Nucleus accumbens (tissue), 56 donors: Measurements from ENCODE around the gene FRMPD2.
"Not testable (repeated sequence)": the region's sequence is repeated elsewhere in the genome, so short reads cannot be mapped to it uniquely, and the experiment has no call there.

Source experiments
- DNase-seq, 56 donors: peaks; one replicate each; lab custom pipeline; 2025; lab: John Stamatoyannopoulos, UW

Gene FRMPD2

DNA sequence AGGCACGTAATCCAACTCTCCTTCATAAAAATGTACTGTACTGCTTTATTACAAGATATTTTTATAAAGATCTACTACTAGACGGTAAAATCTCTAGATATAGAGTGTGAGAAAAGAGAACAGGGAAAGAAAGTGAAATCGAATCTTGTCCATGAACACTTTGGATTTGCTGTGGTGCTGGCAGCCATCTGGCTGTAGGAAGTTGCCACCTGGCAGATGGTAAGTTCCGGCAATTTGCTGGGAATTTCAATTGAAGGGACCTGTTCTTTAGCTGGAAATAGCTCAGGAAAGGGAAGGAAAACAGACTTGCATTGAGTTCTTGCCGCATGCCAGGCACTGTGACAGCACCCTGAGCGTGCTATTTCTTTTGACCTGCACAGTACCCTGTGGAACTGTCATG lies 114.3 kb downstream of the FRMPD2 start:
- peak in 1 of 56 donors; percentile 9 for DNase-seq

DNA sequence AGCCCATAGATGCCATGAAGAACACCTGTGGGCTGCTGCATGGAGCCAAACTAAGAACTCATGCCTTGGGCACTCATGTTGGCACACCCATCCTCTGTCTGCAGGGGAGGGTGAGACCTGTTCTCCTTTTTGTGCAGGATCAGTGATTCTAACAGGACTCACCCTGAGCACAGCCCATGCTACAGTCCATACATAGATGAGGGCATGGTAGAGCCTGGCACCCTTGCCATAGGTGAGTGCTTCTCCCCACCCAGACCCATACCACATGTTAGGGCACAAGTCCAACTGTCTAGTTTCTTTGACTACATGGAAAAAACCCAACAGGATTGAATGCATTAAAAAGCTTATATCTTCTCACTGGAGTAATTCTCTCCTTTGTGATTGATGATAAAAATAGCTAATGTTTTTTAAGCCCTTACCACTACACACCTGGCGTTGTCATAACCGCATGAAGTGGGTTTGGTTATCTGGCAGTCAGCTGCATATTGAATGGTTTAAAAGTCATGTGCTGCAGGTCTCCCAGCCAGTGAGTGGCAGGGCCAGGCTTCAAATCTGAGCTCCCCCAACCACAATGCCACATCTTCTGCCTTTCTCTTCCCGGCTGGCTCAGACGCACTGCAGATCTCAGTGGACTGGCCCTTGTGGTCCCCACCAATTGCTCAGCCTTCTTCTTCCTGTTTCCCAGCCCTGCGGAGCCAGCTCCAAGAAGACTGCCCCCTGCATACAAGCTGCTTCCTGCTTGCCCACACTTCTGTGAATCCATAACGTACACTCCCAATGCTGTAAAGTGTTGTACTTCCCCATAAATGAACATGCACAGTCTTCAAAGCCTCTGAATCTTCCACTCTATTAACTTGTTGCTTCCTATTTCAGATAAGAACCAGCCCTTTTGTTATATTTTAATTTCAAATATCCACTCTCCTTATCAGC lies 120.0 kb downstream of the FRMPD2 start:
- not testable (repeated sequence) for DNase-seq

DNA sequence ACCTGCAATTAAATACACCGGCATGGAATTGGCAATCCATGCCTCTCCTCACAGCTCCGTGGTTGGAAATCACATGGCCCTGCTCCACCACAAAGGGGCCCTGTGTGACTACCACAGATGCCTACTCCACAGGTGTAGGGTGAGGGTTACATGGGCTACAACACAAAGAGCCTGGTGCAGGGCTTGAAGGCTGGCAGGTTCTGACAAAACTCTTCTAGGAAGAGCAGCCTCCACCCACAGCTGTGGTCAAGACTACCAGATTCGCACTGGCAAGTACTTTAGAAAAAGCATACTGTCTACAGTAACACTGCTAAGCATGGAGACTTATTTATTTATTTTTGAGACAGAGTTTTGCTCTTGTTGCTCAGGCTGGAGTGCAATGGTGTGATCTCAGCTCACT lies 126.9 kb downstream of the FRMPD2 start:
- not testable (repeated sequence) for DNase-seq

DNA sequence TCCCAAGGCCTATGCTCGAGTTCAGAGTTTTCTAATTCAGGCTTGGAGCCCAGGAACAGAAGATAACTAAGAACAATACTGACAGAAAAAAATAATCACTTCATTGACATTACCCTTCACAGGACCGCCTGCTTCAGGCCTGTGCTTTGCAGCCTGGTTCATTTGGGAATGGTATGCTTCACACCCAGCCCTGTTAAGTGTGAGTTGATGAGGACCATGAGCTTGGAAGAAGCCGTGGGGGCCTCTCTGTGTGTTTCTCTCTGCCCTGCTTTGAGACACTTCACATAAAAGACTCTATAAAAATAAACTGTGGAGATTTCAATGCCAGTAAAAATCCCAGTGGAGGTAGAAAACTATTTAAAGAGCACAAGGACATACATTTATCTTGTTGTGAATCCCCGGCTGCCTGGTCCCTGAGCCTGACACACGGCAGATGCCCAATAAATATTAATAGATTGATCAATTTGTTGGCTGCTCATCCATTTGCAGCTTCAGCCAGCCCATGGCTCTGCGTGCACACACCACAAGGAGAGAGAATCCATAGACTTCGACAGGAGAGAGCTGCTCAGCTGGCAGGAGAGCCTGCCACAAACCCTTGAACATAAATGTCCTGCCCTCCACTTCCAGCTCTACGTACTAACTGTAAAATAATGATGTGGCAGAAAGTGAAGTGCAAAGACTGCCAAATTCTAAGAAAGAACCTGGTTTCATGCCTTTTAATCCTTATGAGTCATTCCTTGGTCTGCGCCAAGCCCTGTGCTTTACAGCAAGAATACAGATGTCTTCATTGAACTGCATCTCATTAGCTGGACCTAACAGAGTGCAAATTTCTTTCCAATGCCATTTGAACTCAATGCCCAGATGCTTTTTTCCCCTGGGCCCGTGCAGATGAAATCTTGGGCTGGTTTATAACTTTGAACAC lies 130.5 kb downstream of the FRMPD2 start:
- not testable (repeated sequence) for DNase-seq

DNA sequence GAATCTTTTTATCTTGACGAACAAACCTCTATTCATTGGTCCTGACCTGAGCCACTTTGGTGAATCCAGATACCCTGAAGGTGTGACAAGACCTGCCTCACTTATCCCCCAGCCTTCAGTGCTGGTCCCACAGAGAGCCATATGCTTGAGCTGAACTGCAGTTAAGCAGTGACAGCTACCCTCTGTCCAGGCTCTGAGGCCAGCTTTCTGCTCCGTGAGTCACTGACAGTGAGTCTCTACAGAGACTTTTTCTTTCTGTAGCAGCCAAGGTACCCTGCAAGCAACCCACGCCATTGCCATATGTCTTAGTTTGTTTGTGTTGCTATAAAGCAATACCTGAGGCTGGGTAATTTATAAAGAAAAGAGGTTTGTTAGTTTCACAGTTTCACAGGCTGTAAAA lies 133.5 kb downstream of the FRMPD2 start:
- DNase-seq: not testable (repeated sequence)

DNA sequence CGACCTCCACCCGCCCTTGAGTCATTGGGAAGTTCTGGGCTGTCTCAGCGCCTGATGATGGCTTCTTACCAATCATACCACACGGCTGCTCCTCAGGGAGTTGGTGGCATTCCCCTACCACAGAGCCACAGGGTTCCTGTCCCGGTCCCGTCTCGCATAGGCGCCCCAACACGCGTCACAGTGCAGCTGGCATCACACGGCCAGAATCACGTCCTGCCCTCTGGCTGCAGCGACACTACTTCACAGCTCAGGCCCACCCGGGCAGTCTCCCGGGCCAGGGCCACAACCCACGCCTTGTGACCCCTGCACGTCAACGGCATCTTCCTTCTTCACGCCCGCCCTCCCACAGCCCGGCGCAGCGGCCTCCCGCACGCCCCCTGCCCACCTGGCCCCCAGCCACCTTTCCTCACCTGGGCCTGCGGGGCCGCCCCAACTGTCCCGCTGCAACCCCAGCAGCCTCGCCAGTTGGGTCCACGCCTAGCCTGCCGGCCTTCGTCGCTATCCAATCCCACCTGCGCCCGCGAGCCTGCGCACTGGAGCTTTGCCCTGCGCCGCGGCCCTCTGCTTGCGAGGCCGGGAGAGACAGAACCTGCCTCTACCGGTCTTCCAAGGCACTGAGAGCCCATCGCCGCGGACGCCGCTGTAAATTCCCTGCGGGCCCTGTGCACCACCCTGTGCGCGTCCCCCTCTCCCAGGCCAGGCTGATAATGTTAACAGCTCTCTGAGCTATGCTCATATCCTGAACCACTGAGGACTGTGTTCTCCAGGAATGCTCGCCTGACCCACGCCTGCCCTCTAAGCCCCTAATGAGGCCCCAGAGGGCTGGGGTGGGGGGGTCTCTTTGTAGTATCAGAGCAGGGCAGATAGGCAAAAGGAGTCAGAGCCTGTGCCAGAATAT lies 134.3 kb downstream of the FRMPD2 start:
- not testable (repeated sequence) for DNase-seq

DNA sequence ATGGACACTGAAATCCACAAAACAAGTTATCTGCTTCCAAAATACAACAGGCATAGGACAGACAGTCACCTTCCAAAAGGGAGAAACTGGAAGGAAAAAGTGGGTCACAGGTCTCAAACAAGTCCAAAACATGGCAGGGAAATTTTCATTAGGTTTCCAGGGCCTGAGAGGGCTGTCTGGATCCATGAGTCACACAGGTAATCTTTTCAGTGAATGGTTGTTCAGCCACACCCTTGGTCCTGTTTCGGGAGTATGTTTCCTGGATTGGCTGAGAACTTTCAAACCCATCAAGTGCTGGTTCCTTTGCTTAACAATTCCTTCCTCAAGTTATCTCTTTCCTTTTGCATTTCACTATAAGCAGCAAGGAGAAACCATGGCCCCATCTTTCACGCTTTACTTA lies 145.5 kb downstream of the FRMPD2 start:
- DNase-seq: not testable (repeated sequence)

DNA sequence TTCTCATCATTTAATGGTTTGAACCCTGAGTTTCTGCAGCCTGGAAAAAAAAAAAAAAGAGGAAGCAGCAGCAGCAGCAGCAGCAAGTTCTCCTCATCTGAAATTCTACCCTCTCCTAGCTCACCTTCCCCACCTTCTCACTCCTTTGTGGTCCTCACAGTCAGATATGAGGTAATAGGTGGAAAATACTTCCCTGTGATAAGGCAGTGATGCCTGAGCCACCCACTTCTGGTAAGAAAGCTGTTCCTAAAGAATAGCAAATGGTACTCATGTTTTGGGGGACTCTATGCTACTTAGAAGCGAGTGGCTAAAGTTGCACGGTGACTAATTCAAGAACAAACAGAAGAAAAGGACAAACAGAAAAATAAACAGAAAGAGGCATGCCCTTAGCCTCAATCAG lies 148.2 kb downstream of the FRMPD2 start:
- DNase-seq: not testable (repeated sequence)

DNA sequence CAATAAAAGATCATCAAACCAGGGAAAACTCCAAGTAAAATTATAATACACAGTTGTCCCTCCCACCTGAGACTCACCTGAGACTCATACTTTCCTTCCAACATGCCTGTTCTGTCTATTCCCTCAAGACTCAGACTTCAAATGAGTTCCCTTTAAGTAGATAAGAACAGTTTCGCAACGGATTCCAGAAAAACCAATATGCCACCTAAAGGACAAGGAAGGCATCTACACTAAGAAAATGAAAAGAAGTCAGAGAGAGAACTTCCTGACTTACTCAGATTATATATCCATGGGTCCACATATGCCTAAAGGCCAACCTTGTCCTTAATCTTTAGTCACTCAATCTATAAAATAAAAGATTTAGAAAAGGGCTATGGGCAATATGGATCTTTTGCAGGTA lies 148.9 kb downstream of the FRMPD2 start:
- DNase-seq: not testable (repeated sequence)

DNA sequence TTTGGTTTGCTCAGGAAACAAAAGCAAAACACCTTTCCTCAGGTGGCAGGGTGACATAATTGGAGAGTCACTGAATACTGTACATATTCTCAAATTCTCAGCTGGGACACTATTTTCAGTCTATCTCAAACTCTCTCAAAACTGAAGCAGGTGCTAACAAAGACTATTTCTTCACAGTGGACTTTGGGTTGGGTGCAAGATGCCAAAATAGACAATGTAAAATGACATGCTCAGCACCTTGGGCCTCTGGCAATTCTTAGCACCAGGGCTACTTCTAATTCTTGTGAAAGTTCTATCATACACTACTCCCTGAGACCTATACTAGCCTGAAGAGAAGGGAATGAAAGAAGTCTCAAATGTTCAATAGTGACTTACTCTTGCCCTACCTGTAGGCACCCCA lies 151.9 kb downstream of the FRMPD2 start:
- DNase-seq: not testable (repeated sequence)

DNA sequence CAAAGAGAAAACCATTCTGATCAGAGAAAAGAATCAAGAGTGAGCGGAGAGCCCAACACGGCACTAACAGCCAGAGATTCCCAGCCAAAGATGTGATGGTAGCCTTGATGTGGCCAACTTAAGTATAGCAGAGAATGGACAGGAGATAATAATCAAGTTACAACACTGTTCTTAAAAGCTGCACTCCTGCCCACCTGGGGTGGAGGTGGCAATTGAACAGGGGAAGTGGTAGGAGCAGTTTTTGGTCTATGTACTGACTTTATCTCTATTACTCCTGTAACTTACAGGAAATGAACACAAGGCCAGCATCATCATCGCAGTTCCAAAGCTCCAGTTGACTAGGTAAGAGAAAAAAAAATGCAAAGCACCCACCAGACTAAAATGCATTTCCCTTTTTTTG lies 164.2 kb downstream of the FRMPD2 start:
- DNase-seq: not testable (repeated sequence)
